ENCODE results near the gene TOMM22.

TOMM22 gene

GRCh38 chr22:38700270-38700788 is 18.6 kb downstream of the TOMM22 start:
- Histone ChIP-seq H3K79me2 (ENCODE audit: low read length) (peaks cover 48% of the 10 kb centered on the region), H3K9ac (ENCODE audit: low read length) (peak overlapping the region; percentile 98), H3K9me2 (replicated peaks; ENCODE audit: insufficient read depth, low read length) (no peaks in the 10 kb centered on the region), H3K9me3 (replicated peaks; ENCODE audit: insufficient read depth, low read length) (no peaks in the 10 kb centered on the region), H3F3A (ENCODE audit: insufficient read depth, low read length) (peaks cover 20% of the 10 kb centered on the region), H3K27me3 (replicated peaks; ENCODE audit: insufficient read depth, low read length) (no peaks in the 10 kb centered on the region), H3K36me3 (replicated peaks; ENCODE audit: insufficient read depth, low read length) (no peaks in the 10 kb centered on the region), H3K4me2 (ENCODE audit: low read depth, low read length) (peak overlapping the region; percentile 80), H4K20me1 (ENCODE audit: insufficient read depth, low read length) (no peaks in the 10 kb centered on the region), H2AFZ (ENCODE audit: low read length) (peak overlapping the region; percentile 44; the same call in 1 of the 2 replicates), H3K4me3 (ENCODE audit: low read length) (peak overlapping the region; percentile 93), H3K27ac (ENCODE audit: low read length) (peak overlapping the region; percentile 75; the same call in 1 of the 2 replicates), H3K4me1 (ENCODE audit: low read length) (peaks cover 24% of the 10 kb centered on the region)
- TF ChIP-seq EZH2 (optimal IDR thresholded peaks at IDR 0.05; ENCODE audit: low read depth, low read length): no peak
- no peak for TF ChIP-seq EZH2phosphoT487 (IDR thresholded peaks at IDR 0.05; ENCODE audit: low read length)
- TF ChIP-seq, protein P1, sequence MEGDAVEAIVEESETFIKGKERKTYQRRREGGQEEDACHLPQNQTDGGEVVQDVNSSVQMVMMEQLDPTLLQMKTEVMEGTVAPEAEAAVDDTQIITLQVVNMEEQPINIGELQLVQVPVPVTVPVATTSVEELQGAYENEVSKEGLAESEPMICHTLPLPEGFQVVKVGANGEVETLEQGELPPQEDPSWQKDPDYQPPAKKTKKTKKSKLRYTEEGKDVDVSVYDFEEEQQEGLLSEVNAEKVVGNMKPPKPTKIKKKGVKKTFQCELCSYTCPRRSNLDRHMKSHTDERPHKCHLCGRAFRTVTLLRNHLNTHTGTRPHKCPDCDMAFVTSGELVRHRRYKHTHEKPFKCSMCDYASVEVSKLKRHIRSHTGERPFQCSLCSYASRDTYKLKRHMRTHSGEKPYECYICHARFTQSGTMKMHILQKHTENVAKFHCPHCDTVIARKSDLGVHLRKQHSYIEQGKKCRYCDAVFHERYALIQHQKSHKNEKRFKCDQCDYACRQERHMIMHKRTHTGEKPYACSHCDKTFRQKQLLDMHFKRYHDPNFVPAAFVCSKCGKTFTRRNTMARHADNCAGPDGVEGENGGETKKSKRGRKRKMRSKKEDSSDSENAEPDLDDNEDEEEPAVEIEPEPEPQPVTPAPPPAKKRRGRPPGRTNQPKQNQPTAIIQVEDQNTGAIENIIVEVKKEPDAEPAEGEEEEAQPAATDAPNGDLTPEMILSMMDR (IDR thresholded peaks at IDR 0.05; ENCODE audit: low read length): no peak
- DNase-seq: no peak

DNA sequence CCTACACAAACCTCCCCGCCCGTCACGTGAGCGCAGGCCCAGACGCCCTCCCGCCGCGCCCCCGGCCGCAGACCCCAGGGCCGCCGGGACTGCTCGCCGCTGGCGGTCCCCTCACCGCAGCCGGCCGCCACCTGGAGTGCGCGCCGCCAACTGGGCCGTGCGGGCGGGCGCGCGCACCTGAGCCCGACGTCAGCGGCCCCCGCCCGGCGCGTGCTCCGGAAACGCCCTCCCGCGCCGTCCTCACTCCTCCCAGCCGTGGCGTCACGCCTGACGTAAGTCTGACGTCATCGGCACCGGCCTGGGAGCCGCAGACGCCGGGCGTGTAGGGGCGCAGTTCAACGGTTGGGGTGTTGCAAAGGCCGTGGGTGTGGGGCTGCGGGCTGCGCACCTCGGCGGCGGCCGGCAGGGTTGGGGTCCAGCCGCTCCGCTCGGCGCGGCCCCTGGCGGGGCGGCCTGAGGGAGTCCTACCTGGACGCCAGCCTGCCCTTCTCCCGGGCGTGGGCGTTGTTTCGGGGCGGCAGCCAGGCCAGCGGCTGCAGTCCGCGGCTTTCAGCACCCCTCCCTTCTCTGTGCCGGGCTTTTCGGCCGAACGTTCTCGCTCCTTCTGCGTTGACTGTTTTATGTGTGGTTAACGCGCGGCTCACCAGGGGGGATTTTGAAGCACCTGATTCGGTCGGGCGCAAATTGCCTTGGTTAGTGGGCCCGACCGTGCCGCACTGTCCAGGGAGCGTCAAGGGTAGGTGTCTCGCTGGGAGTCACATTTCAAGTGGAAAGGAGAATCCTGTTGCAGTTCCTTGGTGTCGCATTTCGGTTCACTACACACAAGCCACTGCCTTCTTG is 19.3 kb downstream of the TOMM22 start, which contains the start of gene JOSD1:
TSS of gene JOSD1 (minus strand) at position 155 of the 840 bp plus-strand sequence. CDS start 956 bp downstream, outside the sequence.
- TF ChIP-seq EZH2 (optimal IDR thresholded peaks at IDR 0.05; ENCODE audit: low read depth, low read length) (no peak), EZH2phosphoT487 (IDR thresholded peaks at IDR 0.05; ENCODE audit: low read length) (no peak)
- TF ChIP-seq, protein P1 (IDR thresholded peaks at IDR 0.05; ENCODE audit: low read length): no peak
- Histone ChIP-seq H3K4me3 (ENCODE audit: low read length) (peak within 1 kb of the TSS; percentile 93), H3K9me3 (replicated peaks; ENCODE audit: insufficient read depth, low read length) (no peaks in the 10 kb centered on the region), H2AFZ (ENCODE audit: low read length) (peak within 1 kb of the TSS; percentile 44), H3K79me2 (ENCODE audit: low read length) (peaks cover 48% of the 10 kb centered on the region), H3K9ac (ENCODE audit: low read length) (peak within 1 kb of the TSS; percentile 98), H3K36me3 (replicated peaks; ENCODE audit: insufficient read depth, low read length) (no peaks in the 10 kb centered on the region), H3K27ac (ENCODE audit: low read length) (peak within 1 kb of the TSS; percentile 96), H4K20me1 (ENCODE audit: insufficient read depth, low read length) (no peaks in the 10 kb centered on the region), H3K9me2 (replicated peaks; ENCODE audit: insufficient read depth, low read length) (no peaks in the 10 kb centered on the region), H3K4me1 (ENCODE audit: low read length) (peaks cover 24% of the 10 kb centered on the region), H3F3A (ENCODE audit: insufficient read depth, low read length) (peaks cover 20% of the 10 kb centered on the region), H3K4me2 (ENCODE audit: low read depth, low read length) (peak within 1 kb of the TSS; percentile 94), H3K27me3 (replicated peaks; ENCODE audit: insufficient read depth, low read length) (no peaks in the 10 kb centered on the region)
- peak; percentile 97 for DNase-seq

GRCh38 chr22:38704654-38705234 is 23.0 kb downstream of the TOMM22 start:
- no peaks in the 10 kb centered on the region for H3K9me3 ChIP-seq (replicated peaks; ENCODE audit: insufficient read depth, low read length)
- no peak for TF ChIP-seq EZH2phosphoT487 (IDR thresholded peaks at IDR 0.05; ENCODE audit: low read length)
- TF ChIP-seq, protein P1 (IDR thresholded peaks at IDR 0.05; ENCODE audit: low read length): no peak
- TF ChIP-seq EZH2 (optimal IDR thresholded peaks at IDR 0.05; ENCODE audit: low read depth, low read length): no peak
- peak overlapping the region; percentile 87 for H3K4me2 ChIP-seq (ENCODE audit: low read depth, low read length)
- H3F3A ChIP-seq (ENCODE audit: insufficient read depth, low read length): peaks cover 36% of the 10 kb centered on the region
- H3K9ac ChIP-seq (ENCODE audit: low read length): peak overlapping the region; percentile 88
- peaks cover 29% of the 10 kb centered on the region for H3K4me1 ChIP-seq (ENCODE audit: low read length)
- H3K27ac ChIP-seq (ENCODE audit: low read length): peak overlapping the region; percentile 95
- peak; percentile 65 for DNase-seq
- H4K20me1 ChIP-seq (ENCODE audit: insufficient read depth, low read length): peaks cover 13% of the 10 kb centered on the region; the same call in 1 of the 2 replicates
- H3K36me3 ChIP-seq (replicated peaks; ENCODE audit: insufficient read depth, low read length): no peaks in the 10 kb centered on the region
- H3K4me3 ChIP-seq (ENCODE audit: low read length): peak overlapping the region; percentile 63
- H3K27me3 ChIP-seq (replicated peaks; ENCODE audit: insufficient read depth, low read length): no peaks in the 10 kb centered on the region
- H3K9me2 ChIP-seq (replicated peaks; ENCODE audit: insufficient read depth, low read length): no peaks in the 10 kb centered on the region
- H2AFZ ChIP-seq (ENCODE audit: low read length): peak overlapping the region; percentile 13
- H3K79me2 ChIP-seq (ENCODE audit: low read length): peaks cover 48% of the 10 kb centered on the region

Measured in MM.1S (cell line).